Ovary (tissue), 9 donors: ENCODE results near the gene CLDN7. TPM values are rescaled to one million over a fixed set of nuclear protein-coding genes. Genes with fewer than 3 reads are reported as not detected.

Experiments used
- DNase-seq, 5 donors: peaks; one replicate each; pipeline ENCODE4 v3.0.0-alpha.2; 2019 to 2020
- H3K27ac ChIP-seq, 2 donors: fragments of 200-600 bp; one replicate each; pipeline versions ENCODE4 v1.5.1 to v1.8.0; 2019 to 2022
- H3K27me3 ChIP-seq: fragments of 200-600 bp; one replicate; pipeline ENCODE4 v1.8.0; 2022
- H3K36me3 ChIP-seq: fragments of 200-600 bp; sonication (generic); one replicate; pipeline ENCODE4 v1.5.1; 2019
- H3K4me1 ChIP-seq: one replicate; pipeline ENCODE4 v1.8.1; 2013; ENCODE audit warnings: mild to moderate bottlenecking, moderate library complexity; ENCODE audit not compliant: insufficient read depth
- H3K4me3 ChIP-seq: fragments of 200-600 bp; sonication (generic); one replicate; pipeline ENCODE4 v1.5.1; 2017
- H3K9me3 ChIP-seq, 2 donors: fragments of 200-600 bp in 1 of 2; sonication (generic) in 1 of 2; one replicate each; pipeline versions ENCODE4 v1.5.1 to v1.8.1; 2013 to 2019; ENCODE audit warnings: mild to moderate bottlenecking in 1 of 2, moderate library complexity in 1 of 2
- CTCF ChIP-seq, 3 donors: fragments of 450-650 bp in 2 of 3; fragments of 200-600 bp in 1 of 3; IDR thresholded peaks; one replicate each; pipeline versions ENCODE4 v1.5.1 to v1.8.0; 2016 to 2022; ENCODE audit warnings: antibody characterized with exemption in 3 of 3, mild to moderate bottlenecking in 1 of 3
- EP300 ChIP-seq: sonication (generic); formaldehyde crosslinking; IDR thresholded peaks from one replicate; pipeline ENCODE4 v1.6.1; 2017; ENCODE audit warnings: antibody characterized with exemption
- POLR2A ChIP-seq: fragments of 450-650 bp; IDR thresholded peaks from one replicate; pipeline ENCODE4 v1.6.1; 2017; ENCODE audit warnings: antibody characterized with exemption, mild to moderate bottlenecking, moderate library complexity
- WGBS, 3 donors: extraction: QIAGEN DNeasy Blood & Tissue Kit in 1 of 3; methylation state at CpG; one replicate each; pipeline versions ENCODE4 v1.1.5 to v1.1.7; 2013 to 2017; 5-methylcytosine and 5-hydroxymethylcytosine counted together
- intact Hi-C, 4 donors: fragments of 100-400 bp; cut with DNase I; formaldehyde crosslinking; loops; one replicate each; pipeline versions ENCODE4 v1.11.0 to v1.15.1; 2022 to 2023
- polyA plus RNA-seq, 2 donors: library from polyadenylated mRNA; stranded (reverse); fragments of 200-250 nt in 1 of 2; fragments of 350-450 nt in 1 of 2; fragmentation: Illumina TruSeq in 1 of 2; extraction: RNeasy Lipid Tissue Mini Kit (QIAGEN cat#74804) in 1 of 2; gene quantifications; one replicate each; pipeline ENCODE4 v1.2.3, GENCODE V29; 2013 to 2014
- total RNA-seq, 7 donors: library from RNA; depleted of rRNA in 2 of 7; stranded (reverse); fragments of >200 nt in 2 of 7; fragmentation: NEBNext Ultra II Directional in 3 of 7; extraction: Animal tissue kit (Norgen Biotek cat#: 25700) in 3 of 7; gene quantifications; one replicate each; pipeline versions ENCODE4 v1.1.0 to v1.2.4, GENCODE V29; 2016 to 2023
- donor health status: DM: no; HTN: no; CAD: no; lungs with moderate emphysema.
- donor health status: DM: no; HTN: no; CAD: no.
- donor health status: Bipolar disorder and iron deficiency.
- donor health status: DM: yes; HTN: yes; CAD: no.
- donor health status: DM: no; HTN: no; CAD: no.
- donor health status: DM: yes; HTN: yes; CAD: no.

The CLDN7 gene
- total and polyA plus RNA-seq, 9 donors, result 0.27 to 102 (median 4.7) TPM; not detected in 1

DNA sequence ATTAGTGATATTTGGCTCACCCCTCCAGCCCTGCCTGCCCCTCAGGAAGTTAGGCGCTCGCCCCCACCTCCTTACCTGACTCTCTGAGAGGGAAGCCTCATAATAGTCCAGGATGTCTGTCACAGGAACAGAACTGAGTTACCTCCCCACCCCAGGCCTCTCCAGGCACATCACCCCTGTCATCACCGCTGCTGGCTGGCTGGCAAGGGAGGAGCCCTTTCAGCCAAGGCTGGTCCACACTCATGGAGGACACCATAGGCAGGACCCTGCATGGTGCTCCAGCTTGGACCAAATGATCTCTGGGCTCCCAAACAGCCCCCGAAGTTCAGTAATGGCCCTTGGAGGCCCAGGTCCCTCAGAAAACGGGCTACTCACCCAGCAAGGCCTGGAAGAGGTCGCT is 44.1 kb downstream of the CLDN7 start:
- DNase-seq, result peak in 2 of 5 donors; percentile 43 to 45
- no peak overlapping the region for H3K4me3 ChIP-seq
- peak overlapping the region in 1 of 2 donors; percentile 26 for H3K27ac ChIP-seq
- TF ChIP-seq CTCF (IDR thresholded peaks at IDR 0.05) (no peak), POLR2A (no peak), EP300 (no peak)
- peaks cover 19% of the 10 kb centered on the region for H3K4me1 ChIP-seq
- no peaks in the 10 kb centered on the region for H3K27me3 ChIP-seq
- WGBS, 3 donors, result 55 to 62% (median 57%) methylated on average over 6 of the region's 6 CpGs
- no peaks in the 10 kb centered on the region for H3K9me3 ChIP-seq
- intact Hi-C loops, result no loop called here
- no peaks in the 10 kb centered on the region for H3K36me3 ChIP-seq

GRCh38 chr17:7217113-7217987 is 44.9 kb downstream of the CLDN7 start:
- no peak for TF ChIP-seq POLR2A
- TF ChIP-seq EP300, result no peak
- TF ChIP-seq CTCF (IDR thresholded peaks at IDR 0.05), result no peak
- H3K4me3 ChIP-seq, result peak overlapping the region; percentile 46
- DNase-seq, result peak in 4 of 5 donors; percentile 74 to 82 (median 76)
- no peaks in the 10 kb centered on the region for H3K9me3 ChIP-seq
- intact Hi-C loops, result no loop called here
- peaks cover 19% of the 10 kb centered on the region for H3K4me1 ChIP-seq
- no peaks in the 10 kb centered on the region for H3K27me3 ChIP-seq
- no peaks in the 10 kb centered on the region for H3K36me3 ChIP-seq
- 2 to 3% (median 2%) methylated on average over 28 to 32 of the region's 32 CpGs for WGBS, 3 donors
- peak overlapping the region; percentile 26 to 87 for H3K27ac ChIP-seq

DNA sequence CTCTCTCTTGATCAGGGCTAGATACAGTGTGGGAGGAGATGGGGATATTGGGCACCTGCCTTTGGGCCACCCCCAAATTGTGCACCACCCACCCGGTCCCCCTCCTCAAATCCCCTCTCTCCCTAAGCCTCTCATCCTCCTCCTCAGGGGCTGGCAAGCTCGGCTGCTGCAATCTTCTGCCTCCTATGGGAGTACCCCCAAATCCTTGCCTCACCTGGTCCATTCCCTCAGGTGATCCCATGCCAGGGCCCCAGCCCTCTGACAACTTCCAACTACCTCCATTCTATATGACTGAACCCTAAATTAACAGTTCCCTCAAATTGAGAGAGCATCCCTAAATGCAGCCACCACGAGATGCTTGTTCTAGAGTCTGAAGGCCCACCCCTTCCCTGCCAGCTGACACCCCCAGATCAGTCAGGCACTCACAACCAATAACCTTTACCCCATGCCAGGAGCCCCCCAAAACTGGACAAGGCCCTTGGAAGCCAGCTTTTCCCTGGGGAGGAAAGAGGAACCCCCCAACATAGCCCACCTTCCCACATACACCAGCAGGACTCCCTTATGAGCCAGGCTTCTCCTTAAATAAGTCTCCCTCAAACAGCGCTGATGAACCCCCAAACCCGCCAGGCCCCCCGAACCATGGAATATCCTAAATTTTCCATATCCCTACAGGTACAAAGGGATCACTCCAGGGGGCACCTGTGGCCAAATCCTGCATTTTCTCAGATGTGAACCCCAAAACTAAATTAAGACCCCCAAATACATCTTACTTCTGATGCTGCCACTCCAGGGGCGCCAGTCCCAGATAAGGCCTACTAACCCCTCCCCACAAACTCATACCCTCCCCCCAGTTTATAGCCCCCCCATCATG is 45.8 kb downstream of the CLDN7 start:
- WGBS, 3 donors, result 5 to 6% (median 6%) methylated on average over 7 of the region's 7 CpGs
- TF ChIP-seq POLR2A, result no peak
- TF ChIP-seq CTCF (IDR thresholded peaks at IDR 0.05), result no peak
- TF ChIP-seq EP300, result no peak
- intact Hi-C loops, result no loop called here
- H3K36me3 ChIP-seq, result no peaks in the 10 kb centered on the region
- no peaks in the 10 kb centered on the region for H3K9me3 ChIP-seq
- DNase-seq, result peak in 2 of 5 donors; percentile 44 to 50
- peak overlapping the region; percentile 27 to 87 for H3K27ac ChIP-seq
- peaks cover 19% of the 10 kb centered on the region for H3K4me1 ChIP-seq
- H3K27me3 ChIP-seq, result no peaks in the 10 kb centered on the region
- peak overlapping the region; percentile 46 for H3K4me3 ChIP-seq

- WGBS, 3 donors, result 6 to 10% (median 8%) methylated on average over 9 to 10 of the region's 10 CpGs
- Histone ChIP-seq H3K4me3 (no peak overlapping the region), H3K9me3 (no peaks in the 10 kb centered on the region), H3K27ac (peak overlapping the region; percentile 50 to 87), H3K4me1 (peaks cover 20% of the 10 kb centered on the region), H3K27me3 (no peaks in the 10 kb centered on the region), H3K36me3 (no peaks in the 10 kb centered on the region)
- intact Hi-C loops, result no loop called here
- TF ChIP-seq EP300 (no peak), CTCF (IDR thresholded peaks at IDR 0.05) (no peak), POLR2A (no peak)
- DNase-seq, result peak in 3 of 5 donors; percentile 52 to 63 (median 53)
These were observed 46.6 kb downstream of the CLDN7 start for GRCh38 chr17:7215652-7216180.
